HG03095 (cell line): ENCODE measurements around the gene C20orf204.

Experiments
- ATAC-seq: cut with Tn5 transposase; IDR thresholded peaks from one replicate; pipeline ENCODE4 v1.9.1; 2021; ENCODE audit warnings: moderate library complexity; ENCODE audit not compliant: unreplicated experiment

Gene C20orf204

DNA sequence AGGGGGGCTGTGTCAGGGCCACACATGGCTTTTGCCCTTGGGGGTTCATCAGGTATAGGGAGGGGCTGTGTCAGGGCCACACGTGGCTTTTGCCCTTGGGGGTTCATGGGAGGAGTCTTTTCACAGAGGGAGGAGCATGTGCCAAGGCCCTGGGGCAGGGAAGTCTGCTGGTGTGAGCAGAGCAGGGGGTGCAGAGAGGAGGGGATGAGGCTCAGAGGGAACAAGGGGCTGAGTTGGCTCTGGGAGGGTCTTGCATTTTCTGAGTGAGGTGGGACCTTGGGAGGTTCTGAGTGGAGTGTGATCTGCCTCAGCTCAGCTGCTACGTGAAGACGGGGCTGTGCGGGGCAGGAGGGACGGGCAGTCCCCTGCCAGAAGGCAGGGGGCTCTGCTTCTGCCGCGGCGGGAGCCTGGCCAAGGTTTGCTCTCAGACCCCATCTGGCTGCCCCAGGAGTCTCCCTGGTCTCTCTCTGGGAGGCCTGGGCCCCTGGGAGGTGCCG is 19.5 kb downstream of the C20orf204 start:
- no peak for ATAC-seq

DNA sequence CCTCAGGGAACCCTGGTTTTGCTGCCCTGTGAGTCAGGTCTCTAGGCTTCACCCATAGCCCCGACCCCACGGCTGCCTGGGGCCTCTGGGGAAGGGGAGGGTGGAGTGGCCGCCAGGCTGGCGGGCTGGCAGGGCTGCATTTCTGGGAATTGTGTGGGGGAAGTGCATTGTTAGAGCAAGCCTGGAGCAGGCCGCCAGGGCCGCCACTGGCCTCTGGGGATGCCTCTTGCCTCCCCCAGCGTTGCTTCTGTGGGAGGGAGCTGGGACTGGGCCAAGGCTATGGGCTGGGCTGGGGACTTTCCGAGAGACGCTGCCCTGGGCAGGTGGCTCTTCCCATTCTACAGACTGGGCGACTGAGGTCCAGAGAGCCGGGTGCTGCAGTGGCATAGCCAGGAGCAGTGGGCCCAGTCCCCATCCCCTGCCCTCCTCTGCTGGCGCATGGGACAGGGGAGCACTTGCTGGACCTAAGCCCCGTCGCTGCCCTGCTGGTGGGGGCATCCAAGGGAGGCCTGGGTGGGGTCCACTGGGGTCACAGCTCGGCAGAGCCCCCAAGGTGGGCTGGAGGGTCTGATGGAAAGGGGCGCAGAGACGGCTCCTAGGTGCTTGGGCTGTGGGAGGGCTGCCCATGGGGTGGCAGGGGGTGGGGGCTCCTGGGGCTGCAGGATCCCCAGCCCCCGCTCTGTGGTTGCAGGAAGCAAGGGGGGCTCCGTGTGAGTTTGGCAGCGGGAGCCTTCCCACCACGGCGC is 20.1 kb downstream of the C20orf204 start:
- no peak for ATAC-seq

DNA sequence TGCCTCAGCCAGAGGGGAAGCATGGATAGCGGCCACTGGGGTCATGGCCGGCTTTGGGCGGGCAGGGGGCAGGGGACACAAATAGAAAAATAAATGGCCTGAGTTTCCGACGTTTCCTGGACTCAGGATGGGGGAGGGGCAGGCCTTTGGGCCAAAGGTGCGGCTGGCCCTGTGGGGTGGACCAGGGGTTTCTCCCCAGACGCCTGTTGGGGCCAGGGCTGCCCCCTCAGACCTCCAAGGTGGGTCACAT is 20.6 kb downstream of the C20orf204 start:
- ATAC-seq = no peak

DNA sequence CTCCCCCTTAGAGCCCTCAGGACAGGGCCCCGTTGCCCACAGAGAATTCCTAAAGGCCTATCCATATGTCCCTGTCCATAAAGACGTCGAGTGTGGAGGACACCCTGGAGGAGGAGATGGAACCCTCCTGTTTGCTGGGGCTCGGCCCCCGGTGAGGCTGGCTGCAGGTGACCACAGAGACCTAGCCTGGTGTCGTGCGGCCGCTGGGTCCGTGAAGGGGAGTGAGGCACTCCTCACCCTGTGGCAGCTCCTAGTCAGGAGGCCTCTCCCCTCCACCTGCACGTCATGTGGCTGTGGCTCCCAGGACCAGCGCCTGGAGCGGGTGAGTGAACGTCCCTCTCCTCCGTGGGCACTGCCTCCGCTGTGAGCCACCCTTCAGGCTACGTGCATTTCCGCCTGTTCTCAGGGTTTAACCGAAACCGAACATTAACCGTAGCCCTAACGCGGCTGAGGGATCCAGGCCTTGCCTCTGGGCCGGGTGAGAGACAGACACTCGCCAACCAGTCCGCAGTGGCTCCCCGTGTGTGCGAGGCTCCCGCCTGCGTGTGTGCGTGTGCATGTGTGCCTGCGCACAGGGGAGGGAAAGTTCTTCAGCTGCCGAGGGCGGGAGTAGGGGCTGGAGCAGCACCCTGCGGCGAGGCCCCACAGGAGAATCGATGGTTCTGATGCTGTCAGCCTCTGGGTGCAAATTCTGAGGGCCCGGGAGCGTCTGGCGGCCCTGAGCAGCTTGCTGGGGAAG is 21.1 kb downstream of the C20orf204 start:
- ATAC-seq = no peak

DNA sequence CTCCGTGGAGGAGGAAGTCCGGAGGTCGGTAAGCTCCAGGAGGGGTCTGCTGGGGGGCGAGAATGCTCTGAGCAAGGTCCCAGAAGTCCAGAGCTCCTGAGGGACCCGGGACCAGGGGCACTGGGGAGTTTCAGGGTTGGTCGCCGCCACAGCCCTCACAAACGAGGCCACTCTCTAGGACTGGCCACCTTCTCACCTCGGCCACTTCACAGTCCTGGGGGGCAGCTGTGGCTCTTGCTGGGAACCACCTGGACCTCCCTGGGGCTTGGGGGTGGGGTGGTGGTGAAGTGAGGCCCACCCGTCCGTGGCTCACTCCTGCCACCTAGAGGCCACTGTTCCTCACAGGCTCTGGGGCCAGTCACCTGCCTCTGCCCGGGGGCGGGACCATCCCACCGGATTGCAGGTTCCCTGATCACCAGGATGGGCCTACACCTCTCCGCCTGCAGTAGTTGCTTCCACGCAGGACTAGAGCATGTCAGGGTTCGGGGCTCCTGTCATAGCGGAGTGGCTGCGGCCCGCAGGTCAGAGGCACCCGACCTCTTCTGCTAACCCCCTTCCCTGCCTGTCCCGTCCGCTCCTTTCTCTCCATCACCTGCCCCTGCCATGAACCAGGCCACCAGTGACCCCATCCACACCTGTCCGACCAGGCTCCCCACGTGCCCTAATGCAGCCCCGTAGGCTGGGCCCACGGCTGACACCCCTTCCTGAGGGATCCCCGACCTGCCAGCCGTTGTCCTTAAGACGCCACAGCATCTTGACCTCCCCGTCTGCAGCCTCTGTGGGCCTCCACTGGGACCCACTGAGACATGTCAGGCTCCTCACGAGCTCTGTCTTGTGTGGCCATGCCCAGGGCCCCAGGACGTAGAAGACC is 21.9 kb downstream of the C20orf204 start:
- no peak for ATAC-seq

DNA sequence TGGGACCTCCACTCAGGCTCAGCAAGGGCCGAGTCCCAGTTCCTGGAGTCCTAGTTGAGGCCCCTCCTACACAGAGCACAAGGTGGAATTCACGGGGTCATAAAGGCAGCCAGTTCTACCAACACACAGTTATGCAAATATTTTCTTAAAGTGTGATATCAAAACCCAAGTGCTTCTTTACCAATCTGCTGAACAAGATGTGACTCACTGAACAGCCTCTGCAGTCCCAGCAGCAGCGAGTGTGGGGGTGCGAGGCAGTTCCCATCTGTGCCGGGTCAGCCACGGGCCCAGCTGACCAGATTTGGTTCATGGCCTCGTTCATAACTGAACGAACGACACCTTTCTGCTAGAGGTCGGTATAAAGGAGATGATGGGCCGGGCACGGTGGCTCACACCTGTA is 22.6 kb downstream of the C20orf204 start:
- no peak for ATAC-seq

DNA sequence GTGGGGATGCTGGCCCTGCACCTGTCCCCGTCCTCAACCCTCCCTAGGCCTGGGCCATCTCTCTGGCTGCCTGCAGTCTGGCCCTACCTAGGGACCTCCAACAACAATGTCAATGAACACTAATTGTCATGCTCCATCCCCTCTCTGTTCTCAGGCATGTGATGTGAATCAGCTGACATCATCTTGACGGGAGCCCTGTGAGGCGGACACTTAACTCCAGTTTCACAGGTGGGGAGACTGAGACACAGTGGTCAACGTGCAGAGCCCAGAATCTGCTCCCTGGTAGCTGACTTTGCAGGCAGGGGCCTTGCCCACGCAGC is 26.3 kb downstream of the C20orf204 start:
- no peak for ATAC-seq

DNA sequence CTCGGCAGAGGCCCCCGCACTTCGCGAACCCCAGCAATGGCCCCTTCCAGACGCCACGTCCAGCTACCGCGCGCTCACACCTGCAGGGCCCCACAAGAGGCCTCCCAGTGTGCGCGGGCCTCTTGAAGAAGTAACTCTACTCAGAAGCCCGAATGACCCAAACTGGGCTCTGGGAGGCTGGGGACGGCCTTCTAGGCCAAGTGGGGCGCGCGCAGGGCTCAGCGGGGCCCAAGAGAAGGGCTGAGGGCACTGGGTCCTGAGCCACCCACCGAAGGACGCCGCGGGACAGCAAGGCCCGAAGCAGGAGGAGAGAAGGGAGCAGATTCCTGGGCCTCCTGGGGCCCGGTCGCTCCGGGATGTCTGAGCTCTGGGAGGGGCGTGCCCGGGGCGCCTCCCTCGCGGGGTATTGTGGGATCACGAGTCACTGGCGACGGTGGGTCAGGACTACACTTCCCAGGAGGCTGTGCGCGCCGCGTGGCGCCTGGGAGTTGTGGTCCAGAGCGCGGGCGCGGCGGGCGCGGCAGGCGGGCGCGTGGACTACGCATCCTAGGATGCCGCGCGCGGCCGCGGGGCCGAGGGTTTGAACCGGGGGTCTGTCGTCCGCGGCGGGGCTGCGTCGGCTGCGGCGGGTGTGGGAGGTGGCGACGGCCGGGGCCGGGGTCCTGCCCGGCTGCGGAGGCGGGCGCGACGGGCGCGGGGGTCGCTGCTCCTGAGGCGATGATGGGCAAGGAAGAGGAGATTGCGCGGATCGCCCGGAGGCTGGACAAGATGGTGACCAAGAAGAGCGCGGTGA is 26.8 kb downstream of the C20orf204 start, which contains the start of gene TCEA2:
TCEA2 (plus strand) TSS at position 603 of the 793 bp plus-strand sequence; CDS start at position 718, 115 bp downstream.
- peak; percentile 71 for ATAC-seq

DNA sequence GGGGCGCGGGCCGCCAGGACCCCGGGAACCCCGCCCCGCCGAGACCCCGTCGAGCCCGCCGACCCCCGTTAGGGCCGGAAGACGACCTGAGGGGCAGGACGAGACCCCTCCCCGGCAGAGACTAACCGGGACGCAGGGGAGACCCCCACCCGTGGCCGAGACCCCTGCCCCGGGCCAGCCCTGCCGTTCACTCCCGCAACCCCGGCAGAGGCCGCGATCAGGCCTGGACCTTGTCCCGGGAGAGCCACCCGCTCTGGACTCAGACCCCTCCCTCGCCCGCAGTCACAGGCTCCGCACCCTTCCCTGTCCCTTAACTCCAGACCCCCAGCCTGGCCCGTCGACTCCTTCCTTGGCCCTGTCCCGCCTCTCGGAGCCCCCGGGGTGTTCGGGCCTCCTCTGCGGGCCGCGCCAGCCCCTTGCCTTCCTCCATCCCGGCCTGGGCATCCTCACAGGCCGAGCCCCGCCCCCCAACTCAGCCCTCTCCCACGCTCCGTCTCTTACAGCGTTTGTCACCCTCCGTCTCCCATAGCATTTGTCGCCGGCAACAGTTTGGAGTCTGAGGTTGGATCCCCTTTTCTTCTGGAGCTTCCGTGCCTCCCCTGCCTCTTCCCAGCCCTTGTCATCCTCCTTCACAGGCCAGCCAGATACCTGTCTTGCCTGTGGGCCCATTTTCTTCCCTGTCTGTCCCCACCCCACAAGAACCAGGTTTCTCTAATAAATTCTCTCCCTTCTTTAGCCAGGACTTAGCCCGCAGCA is 27.6 kb downstream of the C20orf204 start:
- ATAC-seq = peak; percentile 5

DNA sequence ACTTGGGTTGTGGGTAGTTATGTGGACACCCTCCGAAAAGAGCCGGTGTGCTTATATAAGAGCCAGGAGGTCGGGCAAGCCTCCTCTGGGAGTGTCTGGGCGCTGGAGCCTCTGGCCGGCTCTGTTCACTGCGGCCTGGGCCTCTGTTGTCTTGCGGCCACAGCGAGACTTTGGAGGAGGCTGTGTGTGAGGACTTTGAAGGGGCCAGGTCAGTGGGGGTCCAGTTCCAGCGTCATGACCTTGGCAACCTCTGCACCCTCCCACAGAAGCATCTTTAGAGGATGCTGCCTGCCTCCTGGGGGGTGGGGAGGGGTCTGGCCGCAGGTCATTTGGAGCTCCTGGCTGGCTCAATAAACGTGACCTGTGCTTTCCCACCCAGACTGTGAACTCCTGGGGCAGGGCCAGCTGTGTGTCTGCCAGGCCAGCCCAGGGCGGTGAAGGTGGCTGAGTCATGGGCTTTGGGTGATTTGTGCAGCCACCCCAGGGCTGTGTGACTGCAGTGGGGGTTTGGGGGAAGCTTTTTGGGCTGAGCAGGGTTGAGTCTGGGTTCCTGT is 28.2 kb downstream of the C20orf204 start:
- ATAC-seq = no peak

DNA sequence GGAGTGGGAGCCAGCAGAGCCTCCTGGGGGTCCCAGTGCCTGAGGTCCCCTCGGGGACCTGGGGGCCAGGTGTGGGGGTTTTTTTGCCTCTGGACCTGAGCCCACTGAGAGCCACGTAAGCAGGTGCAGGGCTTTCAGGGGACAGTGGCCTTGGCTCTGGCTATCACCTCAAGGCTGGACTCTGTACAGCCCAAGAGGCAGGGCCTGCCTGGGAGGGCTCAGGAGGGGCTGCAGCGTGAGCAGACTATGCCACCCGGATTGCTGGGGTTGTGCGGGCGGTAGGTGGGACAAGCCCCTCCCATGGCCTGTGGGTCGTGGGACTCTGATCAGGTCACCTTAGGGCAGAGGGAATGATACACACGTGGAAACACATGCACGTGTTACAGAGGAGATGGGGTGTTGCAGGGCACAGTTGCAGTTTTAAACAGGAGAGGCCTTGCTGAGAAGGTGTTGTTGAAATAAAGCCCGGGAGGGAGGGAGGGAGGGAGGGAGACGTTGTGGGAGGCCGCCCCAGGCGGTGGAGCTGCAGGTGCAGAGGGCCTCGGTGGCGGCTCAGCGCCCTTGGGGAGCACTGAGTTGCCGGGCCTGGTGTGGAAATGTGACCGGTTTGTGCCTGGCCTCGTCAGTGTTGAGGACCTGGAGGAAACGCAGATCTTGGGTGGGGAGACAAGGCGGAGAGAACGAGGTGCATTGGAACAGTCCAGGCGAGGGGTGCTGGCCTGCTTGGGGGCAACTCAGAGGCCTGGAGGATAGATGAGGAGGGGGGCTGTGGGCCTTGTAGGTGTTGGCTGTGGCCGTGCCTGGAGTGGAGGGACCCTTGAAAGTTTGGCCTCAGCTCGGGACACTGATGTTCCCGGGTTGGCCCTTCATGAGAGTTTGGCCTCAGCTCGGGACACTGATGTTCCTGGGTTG is 29.3 kb downstream of the C20orf204 start:
- no peak for ATAC-seq

DNA sequence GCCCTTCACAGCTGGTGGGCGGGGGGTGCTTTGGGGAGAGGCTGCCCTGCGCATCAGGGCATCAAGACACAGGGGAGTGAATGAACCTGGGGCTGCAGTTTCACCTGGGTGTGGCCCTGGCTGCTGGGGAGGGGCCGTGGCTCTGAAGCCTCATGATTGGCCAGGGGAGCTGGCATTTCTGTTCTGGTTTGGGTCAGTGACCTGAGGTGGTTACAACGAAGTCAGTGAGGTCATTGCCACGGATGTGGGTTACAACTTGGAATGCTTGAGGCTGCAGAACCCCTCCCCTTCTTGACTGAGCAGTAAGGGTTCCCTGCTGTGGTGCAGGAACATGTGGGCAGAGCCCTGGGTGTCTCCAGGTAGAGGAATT is 30.0 kb downstream of the C20orf204 start:
- peak; percentile 36 for ATAC-seq

DNA sequence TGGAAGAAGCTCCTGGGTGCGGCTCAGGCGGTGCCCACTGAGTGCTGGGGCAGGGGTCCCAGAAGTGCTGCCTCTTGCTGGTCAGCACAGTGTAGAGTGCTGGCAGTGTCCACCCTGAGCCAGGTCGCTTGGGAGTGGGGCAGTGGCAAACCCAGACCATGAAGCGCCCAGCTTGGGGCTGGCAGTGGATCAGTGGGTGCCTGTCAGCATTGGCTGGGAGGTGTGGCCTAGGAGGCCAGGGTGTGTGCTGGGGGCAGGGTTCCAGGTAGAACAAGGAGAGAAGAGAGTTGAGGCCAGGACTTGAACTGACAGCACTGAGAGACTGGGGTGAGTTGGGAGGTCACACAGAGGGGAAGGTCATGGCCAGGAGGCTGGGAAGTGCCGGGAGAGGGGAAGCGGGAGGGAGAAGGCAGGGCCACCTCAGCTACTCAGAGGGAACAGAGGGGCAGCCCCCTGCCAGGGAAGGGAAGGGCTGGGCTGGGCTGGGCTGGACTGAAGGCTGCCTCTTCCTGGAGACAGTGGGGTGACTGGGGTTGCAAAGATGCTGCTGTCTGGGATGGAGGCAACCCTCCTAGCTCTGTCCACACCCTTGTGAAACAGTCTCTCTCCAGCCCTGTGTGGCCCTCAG is 31.1 kb downstream of the C20orf204 start:
- no peak for ATAC-seq

DNA sequence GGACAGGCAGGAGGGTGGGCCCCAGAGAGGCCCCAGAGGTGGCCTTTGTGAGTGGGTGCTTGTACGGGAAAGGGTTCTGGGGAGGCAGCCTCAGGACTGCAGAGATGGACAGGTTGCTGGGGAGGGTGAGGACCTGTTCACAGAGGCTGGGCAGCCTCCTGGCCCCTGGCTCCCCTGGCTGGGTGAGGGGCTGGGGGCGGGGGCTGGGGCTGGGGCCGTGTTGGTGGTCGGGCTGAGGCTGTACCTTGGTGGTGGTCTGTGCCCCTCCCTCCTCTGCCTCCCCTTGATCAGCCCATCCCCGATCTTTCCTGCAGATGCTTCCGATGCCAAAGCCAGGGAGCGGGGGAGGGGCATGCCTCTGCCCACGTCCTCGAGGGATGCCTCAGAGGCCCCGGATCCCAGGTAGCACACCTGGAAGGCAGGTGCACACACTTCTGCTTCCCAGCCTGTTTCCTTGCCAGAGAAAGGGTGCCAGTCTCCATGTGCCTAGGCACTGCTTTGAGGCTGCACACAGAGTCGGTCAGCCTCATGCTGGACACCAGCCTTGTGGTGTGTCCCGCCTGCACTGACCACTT is 31.8 kb downstream of the C20orf204 start:
- no peak for ATAC-seq

DNA sequence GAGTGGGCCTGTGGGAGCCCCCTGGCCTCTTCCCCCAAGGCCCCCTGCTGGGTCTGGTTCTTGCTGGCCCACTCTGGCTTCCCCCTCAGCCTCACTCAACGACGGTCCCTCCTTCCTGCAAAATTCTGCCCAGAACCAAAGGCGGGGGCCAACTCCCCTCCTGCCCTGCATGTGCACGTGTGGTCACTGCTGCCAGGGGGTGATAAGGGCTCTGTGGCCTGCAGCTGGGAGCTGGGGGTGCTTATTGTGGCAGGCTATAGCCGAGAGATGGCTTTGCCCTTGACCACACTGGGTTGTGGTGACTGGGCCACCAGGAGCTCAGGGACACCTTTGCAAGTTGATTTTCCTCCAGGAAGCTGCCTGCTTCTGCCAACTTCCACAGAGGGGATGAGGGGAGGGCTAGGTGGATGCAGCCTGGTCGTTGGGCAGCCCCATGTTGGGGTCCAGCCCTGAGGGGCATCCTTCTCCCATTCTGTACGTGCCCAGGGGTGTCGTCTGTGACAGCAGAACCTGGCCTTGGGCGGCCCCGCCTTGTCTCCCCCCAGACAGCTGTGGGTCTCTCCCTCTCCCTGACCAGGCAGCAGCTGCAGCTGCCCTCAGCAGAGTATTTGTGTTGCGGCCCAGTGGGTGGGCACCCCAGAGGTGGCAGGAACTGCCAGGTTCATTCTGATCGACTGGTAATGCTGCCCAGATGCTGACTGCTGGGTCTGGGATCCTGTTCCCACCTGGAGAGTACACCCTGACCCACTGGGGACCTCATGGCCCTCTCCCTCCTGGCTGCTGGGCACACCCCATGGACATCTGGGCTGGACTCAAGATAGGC is 32.6 kb downstream of the C20orf204 start:
- ATAC-seq = no peak

DNA sequence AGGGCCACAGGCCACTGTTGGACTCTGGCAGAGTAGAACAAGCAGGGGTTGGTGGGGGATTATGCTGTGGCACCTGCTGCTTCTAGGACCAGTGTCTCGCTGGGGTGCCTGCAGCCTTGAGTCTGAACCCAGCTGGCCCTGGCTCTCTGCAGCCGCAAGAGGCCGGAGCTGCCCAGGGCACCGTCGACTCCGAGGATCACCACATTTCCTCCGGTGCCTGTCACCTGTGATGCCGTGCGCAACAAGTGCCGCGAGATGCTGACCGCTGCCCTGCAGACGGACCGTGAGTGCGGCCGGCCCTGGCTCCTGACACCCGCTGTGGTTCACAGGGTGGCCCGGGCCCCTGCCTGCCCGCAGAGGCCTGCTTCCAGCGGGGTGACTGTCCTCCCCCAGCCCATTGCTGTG is 33.2 kb downstream of the C20orf204 start:
- ATAC-seq = no peak

DNA sequence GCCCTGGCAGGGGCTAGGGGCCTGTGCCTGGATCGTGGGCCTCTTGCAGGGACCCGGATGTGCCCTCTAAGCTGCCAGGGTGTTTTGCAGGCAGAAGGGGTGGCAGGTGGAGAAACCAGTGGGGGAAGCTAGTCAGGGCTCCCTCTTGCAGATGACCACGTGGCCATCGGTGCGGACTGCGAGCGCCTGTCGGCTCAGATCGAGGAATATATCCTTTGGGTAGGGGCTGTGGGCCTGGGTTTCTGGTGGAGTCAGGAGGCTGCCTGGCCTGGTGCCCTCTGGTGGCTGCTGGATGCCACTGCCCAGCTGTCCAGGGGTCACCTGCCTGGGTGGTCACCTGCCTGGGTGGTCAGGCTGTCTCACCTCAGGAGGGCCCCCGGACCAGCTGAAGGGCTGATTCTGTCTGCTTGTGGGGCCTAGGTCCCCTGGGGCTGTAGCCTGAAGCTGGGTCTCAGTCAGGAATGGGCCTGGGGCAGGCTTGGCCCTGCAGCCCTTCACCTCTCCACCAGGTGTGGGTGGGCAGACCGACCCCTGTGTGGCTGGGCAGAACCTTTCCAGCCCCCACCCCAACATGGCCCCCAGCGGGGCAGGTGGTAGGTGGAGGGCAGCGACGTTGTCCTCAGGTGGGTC is 33.7 kb downstream of the C20orf204 start:
- ATAC-seq = no peak
